GM18526 (cell line): ENCODE measurements around the gene EPHB6.

Experiments used
- POLR2A ChIP-seq: IDR thresholded peaks from 3 replicates; pipeline ENCODE4 v1.6.1; 2011; ENCODE audit not compliant: insufficient read length; ENCODE audit errors: extremely low read depth

The EPHB6 gene

DNA sequence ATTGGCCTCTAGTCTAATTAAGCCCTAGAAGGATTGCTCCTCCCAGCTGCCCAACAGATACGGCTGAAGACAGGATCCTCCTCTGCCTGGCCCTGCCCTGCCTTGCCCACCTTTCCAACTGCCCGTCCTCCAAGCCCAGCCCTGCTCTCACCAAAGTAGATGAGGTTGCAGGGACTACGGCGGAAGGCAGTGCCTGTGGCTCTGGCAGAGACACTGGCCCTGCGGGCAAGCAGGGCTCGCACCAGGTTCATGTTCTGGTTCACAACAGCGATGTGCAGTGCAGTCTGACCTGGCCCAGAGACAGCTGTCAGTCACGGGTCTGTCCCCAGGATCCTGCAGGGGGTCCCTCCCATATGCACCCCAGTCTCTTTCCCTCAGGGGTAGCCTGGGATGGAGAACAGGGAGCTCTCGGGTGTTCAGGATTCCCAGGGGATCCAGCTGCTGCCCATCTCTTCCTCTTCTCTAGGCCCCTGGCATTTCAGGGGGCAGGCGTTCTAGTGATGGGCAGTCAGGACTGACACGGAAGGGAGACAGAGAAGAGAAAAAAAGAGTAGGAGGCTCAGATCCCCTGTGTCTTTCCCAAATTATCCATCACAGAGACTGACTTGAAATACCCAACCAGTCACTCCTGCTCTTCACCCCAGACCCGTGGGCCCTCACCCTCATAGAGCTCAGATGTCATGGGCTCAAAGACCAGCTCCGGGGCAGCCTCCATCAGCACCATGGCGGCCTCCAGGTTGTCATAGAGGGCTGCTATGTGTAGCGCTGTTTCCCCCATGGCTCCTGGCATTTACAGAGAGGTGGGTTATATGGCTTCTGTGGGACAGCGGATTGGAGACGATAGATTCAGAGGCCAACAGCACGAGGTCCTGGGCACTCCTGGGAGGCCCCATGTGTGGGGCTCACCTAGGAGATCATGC is 22.4 kb downstream of the EPHB6 start:
- TF ChIP-seq POLR2A, result no peak

DNA sequence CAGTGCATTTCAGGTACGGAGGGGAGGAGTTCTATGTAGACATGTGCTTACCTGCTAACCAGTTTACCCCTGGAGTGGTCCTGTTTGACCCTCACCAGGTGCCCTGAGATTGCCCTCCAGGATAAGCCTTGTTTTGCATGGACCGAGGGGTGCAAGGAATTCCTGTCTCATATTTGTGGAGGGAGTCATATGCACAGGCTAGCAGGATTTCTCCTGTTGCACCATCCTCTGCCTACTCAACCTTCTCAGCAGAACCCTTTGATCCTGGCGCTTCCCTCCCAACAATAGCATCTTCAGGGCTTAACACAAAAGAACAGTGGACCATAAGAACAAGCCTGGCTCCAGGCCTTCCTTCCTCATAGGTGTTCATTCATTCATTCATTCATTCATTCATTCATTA is 23.4 kb downstream of the EPHB6 start:
- TF ChIP-seq POLR2A, result no peak

DNA sequence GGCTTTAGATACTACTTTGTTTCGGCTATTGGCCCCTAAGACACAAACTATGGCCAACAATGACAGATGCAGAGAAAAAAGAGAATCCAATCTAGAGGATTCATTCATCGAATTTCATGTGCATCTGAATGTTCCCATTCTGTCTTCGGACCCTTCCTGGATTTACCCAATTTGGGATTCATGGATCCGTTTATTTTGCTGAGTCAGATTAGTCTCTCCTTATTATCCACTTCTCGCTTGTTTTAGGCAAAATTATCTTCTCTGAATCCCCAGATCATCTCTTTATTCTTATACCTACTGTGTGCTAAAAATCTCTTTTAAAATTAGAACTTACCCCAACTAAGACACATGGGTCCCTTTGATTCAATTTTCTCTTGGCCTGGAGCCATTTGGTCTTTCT is 24.2 kb downstream of the EPHB6 start:
- TF ChIP-seq POLR2A, result no peak

DNA sequence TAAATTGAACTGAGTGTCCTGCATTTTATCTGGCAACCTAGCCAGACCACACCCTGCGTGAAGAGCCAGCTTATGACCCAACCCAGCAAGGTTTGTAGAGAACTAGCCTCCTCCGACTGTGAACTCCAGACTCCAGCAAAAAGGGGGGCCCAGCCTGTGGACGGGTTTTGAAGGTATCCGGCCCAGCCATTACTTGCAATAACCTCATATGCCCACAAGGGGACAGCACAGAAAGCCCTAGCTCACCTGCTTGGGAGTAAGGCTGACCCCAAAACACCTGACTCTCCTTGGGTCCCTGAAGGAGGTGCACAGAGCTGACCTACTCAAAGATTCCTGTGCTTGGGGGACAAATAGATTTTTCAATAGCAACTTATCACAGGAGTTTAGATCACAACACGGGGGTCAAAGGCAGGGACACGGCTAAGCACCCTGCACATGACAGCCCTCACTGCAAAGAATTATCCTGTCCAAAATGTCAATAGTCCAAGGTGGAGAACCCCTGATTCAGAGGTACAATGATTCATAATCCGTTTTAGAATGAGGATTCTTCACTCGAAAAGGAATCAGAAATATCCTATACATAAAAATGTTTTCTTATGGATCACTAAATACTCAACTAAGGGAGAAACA is 26.1 kb downstream of the EPHB6 start:
- TF ChIP-seq POLR2A, result no peak

DNA sequence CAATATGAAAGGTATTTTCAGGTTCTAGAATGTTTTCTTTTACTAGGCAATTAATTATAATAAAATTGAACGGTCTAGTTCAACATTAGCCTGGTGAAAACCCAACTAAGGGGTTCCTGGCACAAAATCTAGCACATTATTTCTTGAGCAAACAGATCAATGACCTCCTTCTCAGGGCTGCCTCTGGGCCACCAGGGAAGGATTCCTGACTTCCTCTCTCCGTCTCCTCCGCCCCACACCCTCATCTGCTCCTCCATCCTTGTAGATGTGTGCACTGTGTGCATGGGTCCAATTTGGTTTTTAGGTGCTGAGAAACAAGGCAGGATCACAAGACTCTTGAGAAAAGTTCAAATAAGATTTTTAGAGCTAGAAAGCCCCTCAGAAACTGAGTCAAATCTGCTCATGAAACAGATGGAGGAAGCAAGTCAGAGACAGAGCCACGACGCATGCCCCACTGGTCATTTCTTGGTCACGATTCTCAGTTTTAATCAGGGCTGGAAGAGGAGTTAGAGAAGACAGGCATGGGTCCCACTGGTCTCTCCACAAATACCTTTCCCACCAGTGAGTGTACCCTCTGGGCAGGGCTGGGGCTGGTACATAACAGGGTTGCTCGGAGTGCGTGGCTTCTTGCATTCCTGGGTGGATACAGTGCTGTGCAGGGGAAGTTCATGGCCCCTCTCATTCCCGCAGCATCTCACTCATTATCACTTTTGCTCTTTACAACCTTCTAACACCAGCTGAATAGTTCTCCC is 26.9 kb downstream of the EPHB6 start:
- no peak for TF ChIP-seq POLR2A

DNA sequence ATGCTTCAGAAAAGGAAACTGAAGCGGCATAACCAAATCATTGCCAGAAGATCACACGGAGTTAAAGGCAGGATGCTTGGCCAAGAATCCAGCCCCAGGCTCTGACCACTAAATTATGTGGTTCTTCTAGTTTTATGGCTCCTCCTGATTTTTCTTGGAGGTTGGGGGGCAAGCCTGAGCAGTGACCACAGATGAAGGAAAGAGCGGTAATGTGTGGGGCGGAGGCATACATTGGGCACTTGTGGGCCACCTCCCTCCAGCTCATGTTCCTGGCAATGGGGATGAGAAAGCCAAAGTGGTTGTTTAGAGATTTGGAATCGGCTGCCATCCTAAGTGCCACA is 27.4 kb downstream of the EPHB6 start:
- no peak for TF ChIP-seq POLR2A

DNA sequence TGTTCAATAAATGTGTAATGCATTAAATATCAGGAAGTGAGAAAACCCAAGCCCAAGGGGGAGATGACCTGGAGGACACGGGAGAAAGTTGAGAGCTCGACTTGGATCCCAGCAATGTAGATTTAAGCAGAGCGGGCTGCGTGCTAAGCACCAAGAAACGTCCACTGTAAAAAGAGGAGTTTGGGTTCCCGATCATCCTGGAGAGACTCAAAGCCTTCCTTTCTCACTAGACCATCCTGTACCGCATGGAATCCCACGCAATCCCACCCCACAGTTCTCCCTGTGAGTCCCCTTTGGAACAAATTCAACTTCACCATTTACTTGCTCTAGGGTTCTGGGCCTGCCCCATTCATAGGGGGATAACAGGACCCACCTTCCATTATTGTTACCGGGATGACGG is 28.3 kb downstream of the EPHB6 start:
- TF ChIP-seq POLR2A, result no peak

DNA sequence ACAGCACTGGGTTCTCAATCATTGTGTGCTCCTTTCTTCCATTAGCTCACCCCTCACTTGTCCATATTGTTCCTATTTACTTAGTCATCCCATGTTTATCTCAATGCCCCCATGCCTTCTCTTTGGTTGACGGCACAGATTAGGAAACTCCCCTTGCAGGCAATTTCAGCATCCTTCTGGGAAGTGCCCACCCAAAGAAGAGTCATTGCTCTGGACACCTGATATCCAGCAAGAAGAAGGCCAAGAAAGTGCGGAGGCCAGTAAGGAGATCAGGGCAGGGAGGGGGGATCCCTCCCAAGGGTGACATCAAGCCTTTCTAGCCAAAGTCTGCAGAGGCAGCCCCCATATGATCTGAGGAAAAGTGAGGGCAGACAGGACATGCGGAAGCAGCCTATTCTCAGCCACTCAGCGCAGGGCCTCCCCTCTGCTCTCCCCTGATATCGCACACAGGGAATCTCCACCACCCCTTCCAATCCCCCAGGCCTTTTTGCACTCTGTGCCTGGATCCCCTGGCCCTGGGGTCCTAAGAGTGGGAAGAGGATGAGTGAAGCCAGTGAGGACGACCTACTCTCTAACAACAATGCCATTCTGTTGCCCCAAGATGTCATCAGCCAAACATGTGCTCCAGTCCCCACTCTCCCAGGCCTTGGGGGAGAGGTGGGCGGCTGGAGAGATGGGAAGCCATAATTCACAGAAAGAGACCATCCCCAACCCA is 28.9 kb downstream of the EPHB6 start:
- TF ChIP-seq POLR2A, result no peak

DNA sequence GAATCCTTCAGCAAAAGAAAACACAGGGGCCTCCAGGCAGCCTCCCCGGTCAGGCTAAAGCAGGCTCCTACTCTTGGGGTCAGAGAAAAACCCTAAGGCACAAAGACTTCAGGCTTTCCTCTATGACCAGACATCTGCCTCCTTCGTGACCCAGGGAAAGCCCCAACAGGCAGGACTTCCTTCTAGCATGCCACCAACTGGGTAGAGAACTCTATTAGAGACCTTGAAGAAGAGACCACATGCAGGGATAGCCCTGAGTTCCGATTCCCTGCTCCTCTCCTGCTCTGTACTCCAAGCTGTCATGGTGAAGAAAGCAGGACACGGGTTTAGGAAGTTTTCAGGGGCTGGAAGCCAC is 29.4 kb downstream of the EPHB6 start:
- no peak for TF ChIP-seq POLR2A

DNA sequence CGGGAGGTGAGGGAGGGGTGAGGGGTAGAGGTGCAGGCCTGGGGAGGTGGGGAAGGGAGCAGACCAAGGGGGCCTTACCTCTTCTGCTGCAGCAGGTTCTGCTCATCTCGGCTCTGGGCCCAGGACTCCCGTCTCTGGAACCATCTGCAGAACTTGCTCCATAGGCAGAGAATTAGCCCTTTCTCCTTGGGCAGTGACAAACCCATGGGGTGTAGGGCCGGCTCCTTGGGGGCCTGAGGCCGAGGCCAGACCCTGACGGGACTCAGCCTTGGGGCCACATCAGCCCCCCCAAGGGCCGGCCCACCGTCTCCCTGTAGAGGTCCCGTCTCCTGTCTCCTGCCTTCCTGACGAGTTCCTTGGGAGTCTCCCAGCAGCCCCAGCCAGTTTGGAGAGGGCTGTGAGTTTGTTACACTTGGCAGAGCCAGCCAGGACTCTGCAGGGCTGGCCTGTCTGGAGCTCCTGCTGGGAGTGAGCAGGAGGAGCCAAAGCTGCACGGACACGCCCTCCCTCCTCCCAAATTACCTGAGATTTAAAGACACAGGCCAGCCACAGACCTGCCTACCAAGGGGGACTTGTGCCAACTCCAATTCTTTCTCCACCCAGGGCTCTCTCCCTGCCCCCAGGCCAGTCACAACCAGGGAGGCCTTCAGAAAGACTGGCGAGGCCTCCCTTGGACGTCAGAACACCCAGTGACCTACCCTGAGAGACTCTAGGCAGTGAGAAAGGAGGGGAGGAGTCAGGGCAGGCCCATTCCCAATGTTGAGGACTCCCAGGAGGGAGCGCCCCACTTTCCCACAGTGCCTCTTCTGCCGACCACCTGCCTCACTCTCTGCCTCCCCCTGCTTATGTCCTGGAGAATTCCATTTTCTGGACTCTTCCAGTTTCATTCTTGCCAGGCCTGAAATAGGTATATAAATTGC is 30.7 kb downstream of the EPHB6 start, which contains the start of gene TRPV6:
Gene TRPV6, minus strand, starts transcription at position 435 of the 920 bp plus-strand sequence.
- TF ChIP-seq POLR2A, result no peak

DNA sequence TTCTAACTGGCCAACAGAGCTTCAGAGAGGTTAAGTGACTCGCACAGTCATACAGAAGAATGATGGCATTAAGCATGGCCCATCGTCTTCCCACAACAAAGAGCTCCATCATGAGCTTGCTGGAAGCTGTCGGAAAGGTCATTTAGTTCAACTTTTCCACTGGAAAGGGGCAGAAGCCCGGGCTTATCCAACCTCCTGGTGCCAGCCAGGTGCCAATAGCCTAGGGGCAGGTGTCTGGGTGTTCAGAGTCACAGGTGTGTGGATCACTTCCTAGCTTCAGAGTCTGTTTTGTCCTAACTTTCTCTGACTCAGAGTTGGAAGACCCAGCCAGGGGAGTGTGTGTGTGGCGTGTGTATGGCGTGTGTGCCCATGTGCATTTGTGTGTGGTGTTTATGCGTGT is 32.0 kb downstream of the EPHB6 start:
- no peak for TF ChIP-seq POLR2A

DNA sequence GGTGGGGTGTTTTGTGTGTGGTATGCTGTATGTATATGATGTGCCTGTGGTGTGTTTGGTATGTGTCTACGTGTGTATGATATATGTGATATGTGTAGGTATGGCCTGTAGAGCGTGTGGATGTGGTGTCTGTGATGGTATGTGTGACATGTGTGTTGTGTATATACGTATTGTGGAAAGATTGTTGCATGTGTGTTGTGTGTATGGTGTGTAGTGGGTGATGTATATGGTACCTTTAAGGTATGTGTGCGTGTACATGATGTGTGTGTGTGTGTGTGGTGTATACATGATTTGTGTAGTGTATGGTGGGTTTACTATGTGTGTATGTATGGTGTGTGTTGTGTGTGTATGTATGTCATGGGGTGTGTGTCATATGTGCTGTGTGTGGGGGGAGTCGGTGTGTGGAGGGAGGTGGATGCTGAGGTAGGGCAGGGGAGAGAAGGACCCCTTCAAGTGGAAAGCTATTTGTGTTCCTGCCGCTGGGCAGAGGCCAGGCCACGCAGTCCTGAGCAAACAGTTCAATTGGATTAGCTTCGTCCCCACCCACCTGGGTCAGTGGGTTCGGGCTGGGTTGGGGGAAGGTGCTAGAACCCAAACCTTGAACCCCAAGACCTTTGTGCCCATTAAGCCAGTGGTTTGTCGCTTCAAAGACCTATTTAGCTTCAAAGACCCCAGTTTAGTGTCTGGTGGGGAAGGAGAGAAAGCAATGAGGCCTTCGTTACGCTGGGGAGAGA is 32.6 kb downstream of the EPHB6 start:
- TF ChIP-seq POLR2A, result no peak

DNA sequence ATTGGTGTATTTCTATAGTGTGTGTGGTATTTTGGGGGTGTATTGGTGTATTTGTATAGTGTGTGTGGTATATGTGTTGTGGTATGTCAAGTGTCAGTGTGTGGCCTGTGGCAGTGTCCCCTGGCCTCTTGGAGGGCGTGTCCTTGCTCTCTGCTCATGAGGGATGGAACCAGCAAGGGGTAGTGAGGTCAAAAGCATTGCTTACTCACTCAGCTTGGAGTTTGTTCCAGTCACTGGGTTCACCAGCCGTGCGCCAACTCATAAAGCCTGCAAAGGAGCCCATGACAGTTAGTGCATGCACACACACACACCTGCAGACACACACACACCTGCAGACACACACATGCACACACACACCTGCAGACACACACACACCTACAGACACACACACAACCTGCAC is 34.9 kb downstream of the EPHB6 start:
- TF ChIP-seq POLR2A, result no peak

DNA sequence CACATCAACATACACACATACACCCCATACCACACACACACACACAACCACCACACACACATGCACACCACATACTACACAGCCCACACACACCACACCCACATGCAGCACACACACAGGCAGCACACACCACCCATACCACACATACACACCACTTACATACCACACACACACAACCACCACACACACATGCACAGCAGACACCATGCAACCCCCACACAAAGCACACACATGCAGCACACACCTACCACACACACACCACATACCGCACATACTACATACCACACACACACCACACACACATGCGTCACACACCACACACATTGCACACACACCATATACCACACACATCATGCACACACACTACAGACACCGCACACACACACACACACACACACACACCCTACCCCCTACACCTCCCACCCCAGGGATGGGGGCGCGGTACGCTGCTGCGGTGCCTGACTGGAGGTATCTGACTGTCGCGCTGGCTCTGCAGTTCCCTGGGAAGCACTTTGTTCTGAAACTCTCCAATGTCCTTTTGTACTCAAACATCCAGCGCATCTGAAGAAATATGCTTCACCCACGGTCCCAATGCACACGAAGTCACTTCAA is 36.1 kb downstream of the EPHB6 start:
- no peak for TF ChIP-seq POLR2A
